ENCODE results near the gene TMED5.

The TMED5 gene

DNA sequence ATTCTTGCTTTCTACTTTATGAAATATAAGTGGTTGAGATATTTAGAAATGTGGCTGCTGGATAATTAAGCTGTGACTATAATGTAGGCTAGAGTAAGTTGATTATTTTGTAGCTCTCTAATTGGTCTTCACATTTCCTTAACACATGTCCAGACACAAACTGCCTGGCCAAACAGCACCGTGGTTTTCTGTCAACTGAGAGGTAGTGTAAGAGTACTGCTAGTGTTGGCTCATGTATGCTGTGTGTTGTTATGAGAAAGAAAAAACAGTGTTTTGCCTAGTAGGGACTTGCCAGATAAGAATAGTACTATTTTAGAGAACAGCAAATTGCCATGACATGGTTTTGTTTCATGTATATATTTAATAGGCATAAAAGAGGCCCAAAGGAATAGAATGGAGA lies 37.1 kb downstream of the TMED5 start:
- TF ChIP-seq, protein P1, sequence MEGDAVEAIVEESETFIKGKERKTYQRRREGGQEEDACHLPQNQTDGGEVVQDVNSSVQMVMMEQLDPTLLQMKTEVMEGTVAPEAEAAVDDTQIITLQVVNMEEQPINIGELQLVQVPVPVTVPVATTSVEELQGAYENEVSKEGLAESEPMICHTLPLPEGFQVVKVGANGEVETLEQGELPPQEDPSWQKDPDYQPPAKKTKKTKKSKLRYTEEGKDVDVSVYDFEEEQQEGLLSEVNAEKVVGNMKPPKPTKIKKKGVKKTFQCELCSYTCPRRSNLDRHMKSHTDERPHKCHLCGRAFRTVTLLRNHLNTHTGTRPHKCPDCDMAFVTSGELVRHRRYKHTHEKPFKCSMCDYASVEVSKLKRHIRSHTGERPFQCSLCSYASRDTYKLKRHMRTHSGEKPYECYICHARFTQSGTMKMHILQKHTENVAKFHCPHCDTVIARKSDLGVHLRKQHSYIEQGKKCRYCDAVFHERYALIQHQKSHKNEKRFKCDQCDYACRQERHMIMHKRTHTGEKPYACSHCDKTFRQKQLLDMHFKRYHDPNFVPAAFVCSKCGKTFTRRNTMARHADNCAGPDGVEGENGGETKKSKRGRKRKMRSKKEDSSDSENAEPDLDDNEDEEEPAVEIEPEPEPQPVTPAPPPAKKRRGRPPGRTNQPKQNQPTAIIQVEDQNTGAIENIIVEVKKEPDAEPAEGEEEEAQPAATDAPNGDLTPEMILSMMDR (IDR thresholded peaks at IDR 0.05; ENCODE audit: insufficient read depth, low read length, poor library complexity, severe bottlenecking): no peak
- TF ChIP-seq EZH2phosphoT487 (conservative IDR thresholded peaks at IDR 0.05; ENCODE audit: low read length): no peak
- no peak overlapping the region for H3K27ac ChIP-seq (ENCODE audit: low read depth, low read length)
- H2AFZ ChIP-seq (ENCODE audit: low read depth, low read length, severe bottlenecking): no peak overlapping the region
- H3K4me3 ChIP-seq (ENCODE audit: insufficient read depth, low read length, poor library complexity, severe bottlenecking): no peak overlapping the region
- peaks cover 52% of the 10 kb centered on the region for H3F3A ChIP-seq (ENCODE audit: insufficient read depth)
- no peaks in the 10 kb centered on the region for H3K9me2 ChIP-seq (replicated peaks; ENCODE audit: insufficient read depth, low read length)
- no peaks in the 10 kb centered on the region for H3K9me3 ChIP-seq (ENCODE audit: insufficient read depth, low read length)
- H3K79me2 ChIP-seq (ENCODE audit: insufficient read depth, low read length): peaks cover 4% of the 10 kb centered on the region; the same call in 1 of the 2 replicates
- peaks cover 36% of the 10 kb centered on the region; the same call in 1 of the 2 replicates for H3K36me3 ChIP-seq (ENCODE audit: low read length)
- no peak overlapping the region for H3K4me2 ChIP-seq (ENCODE audit: low read depth, low read length, poor library complexity, severe bottlenecking)
- no peak overlapping the region for H3K9ac ChIP-seq (ENCODE audit: low read length)
- H3K27me3 ChIP-seq (ENCODE audit: low read length): no peaks in the 10 kb centered on the region
- no peaks in the 10 kb centered on the region for H4K20me1 ChIP-seq (ENCODE audit: low read depth, low read length)

DNA sequence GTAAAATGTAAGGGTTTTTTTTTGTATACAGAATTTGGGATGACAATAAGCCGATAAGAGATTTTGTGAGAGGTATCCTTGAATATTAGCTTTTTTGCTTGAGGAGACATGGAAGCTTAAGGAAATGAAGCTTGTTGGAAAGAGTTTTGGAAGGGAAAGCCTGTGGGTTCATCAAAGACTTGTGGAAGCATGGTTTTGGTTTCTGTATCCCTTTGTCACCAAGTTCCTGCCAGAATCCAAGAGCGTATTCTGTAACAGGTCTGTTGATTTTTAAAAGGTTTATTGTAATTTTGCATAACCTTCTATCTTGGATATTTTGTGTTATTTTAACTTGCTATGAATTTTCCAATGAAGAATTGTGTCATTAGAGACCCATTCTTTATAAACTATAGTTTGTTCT lies 38.1 kb downstream of the TMED5 start:
- no peak overlapping the region for H3K4me2 ChIP-seq (ENCODE audit: low read depth, low read length, poor library complexity, severe bottlenecking)
- H4K20me1 ChIP-seq (ENCODE audit: low read depth, low read length): no peaks in the 10 kb centered on the region
- H3K4me3 ChIP-seq (ENCODE audit: insufficient read depth, low read length, poor library complexity, severe bottlenecking): no peak overlapping the region
- H3K9me3 ChIP-seq (ENCODE audit: insufficient read depth, low read length): no peaks in the 10 kb centered on the region
- H3F3A ChIP-seq (ENCODE audit: insufficient read depth): peaks cover 43% of the 10 kb centered on the region; the same call in 1 of the 2 replicates
- no peak overlapping the region for H3K9ac ChIP-seq (ENCODE audit: low read length)
- H3K27me3 ChIP-seq (ENCODE audit: low read length): no peaks in the 10 kb centered on the region
- TF ChIP-seq EZH2phosphoT487 (conservative IDR thresholded peaks at IDR 0.05; ENCODE audit: low read length): no peak
- TF ChIP-seq, protein P1 (IDR thresholded peaks at IDR 0.05; ENCODE audit: insufficient read depth, low read length, poor library complexity, severe bottlenecking): no peak
- no peak overlapping the region for H3K27ac ChIP-seq (ENCODE audit: low read depth, low read length)
- peaks cover 44% of the 10 kb centered on the region for H3K36me3 ChIP-seq (ENCODE audit: low read length)
- peaks cover 4% of the 10 kb centered on the region; the same call in 1 of the 2 replicates for H3K79me2 ChIP-seq (ENCODE audit: insufficient read depth, low read length)
- H2AFZ ChIP-seq (ENCODE audit: low read depth, low read length, severe bottlenecking): no peak overlapping the region
- H3K9me2 ChIP-seq (replicated peaks; ENCODE audit: insufficient read depth, low read length): no peaks in the 10 kb centered on the region

DNA sequence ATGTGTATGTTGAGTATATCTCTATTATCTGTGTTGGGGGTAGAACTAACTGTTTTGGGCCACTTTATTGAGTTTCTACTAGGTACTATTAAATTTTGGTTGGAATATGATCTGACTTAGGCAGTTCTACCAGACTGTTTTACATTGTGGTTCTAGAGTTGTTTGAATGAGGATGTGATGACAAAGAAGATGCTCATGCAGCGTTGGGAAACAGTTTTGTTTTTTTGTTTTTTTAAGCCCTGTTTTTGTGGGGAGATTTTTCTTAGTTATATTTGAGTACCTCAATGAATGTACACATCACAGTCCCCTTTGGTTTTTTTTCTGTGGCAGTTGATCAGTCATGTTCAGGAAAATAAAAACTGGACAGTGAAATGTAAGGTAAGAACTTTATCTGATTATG lies 40.1 kb downstream of the TMED5 start:
- Histone ChIP-seq H2AFZ (ENCODE audit: low read depth, low read length, severe bottlenecking) (no peak overlapping the region), H3K4me2 (ENCODE audit: low read depth, low read length, poor library complexity, severe bottlenecking) (no peak overlapping the region), H3F3A (ENCODE audit: insufficient read depth) (peaks cover 38% of the 10 kb centered on the region; the same call in 1 of the 2 replicates), H3K36me3 (ENCODE audit: low read length) (peaks cover 59% of the 10 kb centered on the region), H3K27ac (ENCODE audit: low read depth, low read length) (no peak overlapping the region), H3K4me3 (ENCODE audit: insufficient read depth, low read length, poor library complexity, severe bottlenecking) (no peak overlapping the region), H3K9me3 (ENCODE audit: insufficient read depth, low read length) (no peaks in the 10 kb centered on the region), H3K9ac (ENCODE audit: low read length) (no peak overlapping the region), H3K79me2 (ENCODE audit: insufficient read depth, low read length) (peaks cover 4% of the 10 kb centered on the region; the same call in 1 of the 2 replicates), H3K27me3 (ENCODE audit: low read length) (no peaks in the 10 kb centered on the region), H3K9me2 (replicated peaks; ENCODE audit: insufficient read depth, low read length) (no peaks in the 10 kb centered on the region), H4K20me1 (ENCODE audit: low read depth, low read length) (no peaks in the 10 kb centered on the region)
- no peak for TF ChIP-seq EZH2phosphoT487 (conservative IDR thresholded peaks at IDR 0.05; ENCODE audit: low read length)
- TF ChIP-seq, protein P1 (IDR thresholded peaks at IDR 0.05; ENCODE audit: insufficient read depth, low read length, poor library complexity, severe bottlenecking): no peak
